ENCODE measurements around the gene OR8S1.

DNA sequence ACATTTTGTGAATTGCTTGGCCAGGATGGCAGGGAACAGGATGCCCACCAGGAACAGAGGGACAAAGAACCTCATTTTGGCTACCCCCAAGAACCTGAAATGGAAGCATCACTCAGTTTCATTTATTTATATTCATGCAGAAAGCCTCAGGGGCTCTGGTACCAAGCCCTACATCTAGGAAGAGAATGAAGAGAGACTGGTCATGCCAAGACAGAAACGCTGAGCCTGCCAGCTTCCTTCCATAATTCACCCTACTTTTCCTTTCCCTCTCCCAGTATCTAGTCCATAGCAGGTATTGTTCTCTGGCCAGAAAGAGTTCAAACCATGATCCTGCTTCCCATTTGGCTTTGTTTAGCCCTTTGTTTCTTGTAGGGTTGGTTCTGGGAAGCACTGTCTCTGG lies 44.5 kb downstream of the OR8S1 start, which contains the start of gene LALBA:
- TF ChIP-seq TCF12 (IDR thresholded peaks at IDR 0.05; ENCODE audit: low read depth) (no peak), TAF1 (IDR thresholded peaks at IDR 0.05; ENCODE audit: low read depth) (no peak), EP300 (IDR thresholded peaks at IDR 0.05; ENCODE audit: borderline replicate concordance) (no peak), RAD21 (IDR thresholded peaks at IDR 0.05; ENCODE audit: low read depth) (no peak), CEBPB (IDR thresholded peaks at IDR 0.05) (no peak), FOXM1 (IDR thresholded peaks at IDR 0.05; ENCODE audit: borderline replicate concordance, low read depth) (no peak), EGR1 (IDR thresholded peaks at IDR 0.05) (no peak), NFIC (IDR thresholded peaks at IDR 0.05) (no peak)
- TF ChIP-seq, protein P1, sequence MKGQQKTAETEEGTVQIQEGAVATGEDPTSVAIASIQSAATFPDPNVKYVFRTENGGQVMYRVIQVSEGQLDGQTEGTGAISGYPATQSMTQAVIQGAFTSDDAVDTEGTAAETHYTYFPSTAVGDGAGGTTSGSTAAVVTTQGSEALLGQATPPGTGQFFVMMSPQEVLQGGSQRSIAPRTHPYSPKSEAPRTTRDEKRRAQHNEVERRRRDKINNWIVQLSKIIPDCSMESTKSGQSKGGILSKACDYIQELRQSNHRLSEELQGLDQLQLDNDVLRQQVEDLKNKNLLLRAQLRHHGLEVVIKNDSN (IDR thresholded peaks at IDR 0.05): no peak
